ENCODE measurements around the gene KRTAP5-3.

Gene KRTAP5-3

DNA sequence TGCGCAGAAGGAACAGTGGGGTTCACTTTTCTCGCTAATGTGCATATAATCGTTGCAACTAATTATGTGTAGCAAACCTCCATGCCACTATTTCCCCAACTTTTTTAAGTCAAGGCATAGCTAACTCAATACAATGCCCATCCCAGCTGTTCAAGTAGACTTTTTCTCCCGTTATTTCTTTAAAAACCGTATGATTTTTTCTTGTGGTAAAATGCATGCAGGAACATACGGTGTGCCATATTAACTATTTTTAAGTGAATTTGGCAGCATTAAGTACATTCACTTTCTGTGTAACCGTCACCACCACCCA, 33.4 kb downstream of the KRTAP5-3 start:
- TF ChIP-seq, protein P1, sequence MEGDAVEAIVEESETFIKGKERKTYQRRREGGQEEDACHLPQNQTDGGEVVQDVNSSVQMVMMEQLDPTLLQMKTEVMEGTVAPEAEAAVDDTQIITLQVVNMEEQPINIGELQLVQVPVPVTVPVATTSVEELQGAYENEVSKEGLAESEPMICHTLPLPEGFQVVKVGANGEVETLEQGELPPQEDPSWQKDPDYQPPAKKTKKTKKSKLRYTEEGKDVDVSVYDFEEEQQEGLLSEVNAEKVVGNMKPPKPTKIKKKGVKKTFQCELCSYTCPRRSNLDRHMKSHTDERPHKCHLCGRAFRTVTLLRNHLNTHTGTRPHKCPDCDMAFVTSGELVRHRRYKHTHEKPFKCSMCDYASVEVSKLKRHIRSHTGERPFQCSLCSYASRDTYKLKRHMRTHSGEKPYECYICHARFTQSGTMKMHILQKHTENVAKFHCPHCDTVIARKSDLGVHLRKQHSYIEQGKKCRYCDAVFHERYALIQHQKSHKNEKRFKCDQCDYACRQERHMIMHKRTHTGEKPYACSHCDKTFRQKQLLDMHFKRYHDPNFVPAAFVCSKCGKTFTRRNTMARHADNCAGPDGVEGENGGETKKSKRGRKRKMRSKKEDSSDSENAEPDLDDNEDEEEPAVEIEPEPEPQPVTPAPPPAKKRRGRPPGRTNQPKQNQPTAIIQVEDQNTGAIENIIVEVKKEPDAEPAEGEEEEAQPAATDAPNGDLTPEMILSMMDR (IDR thresholded peaks at IDR 0.05; ENCODE audit: low read depth, low read length): no peak
- no peak overlapping the region for H3K4me3 ChIP-seq (ENCODE audit: low read depth, low read length)
- in situ Hi-C loops (cut with HindIII; ENCODE audit: low sequenced_read_pairs): no loop called here
- no peak for DNase-seq (ENCODE audit: low read depth, low spot score)

DNA sequence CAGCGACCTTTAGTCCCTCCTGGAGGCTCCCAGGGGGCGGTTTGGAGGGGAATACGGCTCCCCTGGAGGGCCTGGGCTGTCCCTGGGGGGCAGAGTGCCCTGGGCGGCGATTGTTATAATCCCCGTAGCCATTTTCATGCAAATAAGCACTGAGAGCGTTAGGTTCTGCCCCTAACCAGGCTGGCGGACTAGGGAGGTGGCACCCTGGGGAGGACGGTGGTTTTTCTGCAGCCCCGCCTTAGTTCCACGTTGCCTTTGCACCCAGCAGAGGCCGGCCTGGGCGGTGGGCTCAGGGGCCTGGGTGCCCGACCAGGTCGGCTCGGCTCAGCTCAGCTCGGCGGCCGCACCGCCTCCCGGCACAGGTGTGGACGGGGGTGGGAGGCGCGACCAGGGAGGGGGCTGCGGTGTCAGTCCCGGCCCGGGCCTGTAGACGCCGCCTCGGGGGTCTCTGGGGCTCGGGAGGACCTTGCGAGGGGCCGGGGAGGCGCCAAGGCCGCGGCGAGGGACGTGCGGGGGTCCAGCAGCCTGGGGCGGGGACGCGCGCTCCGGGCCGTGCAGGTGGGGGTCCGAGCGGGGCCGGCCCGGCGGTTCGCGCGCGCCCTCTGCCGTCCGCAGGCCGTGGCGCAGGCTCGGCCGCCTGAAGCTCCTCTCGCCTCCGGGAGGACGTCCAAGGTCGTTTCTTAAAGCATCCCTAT, 33.9 kb downstream of the KRTAP5-3 start:
- H3K4me3 ChIP-seq (ENCODE audit: low read depth, low read length): no peak overlapping the region
- no peak for DNase-seq (ENCODE audit: low read depth, low spot score)
- in situ Hi-C loops (cut with HindIII; ENCODE audit: low sequenced_read_pairs): no loop called here
- TF ChIP-seq, protein P1 (IDR thresholded peaks at IDR 0.05; ENCODE audit: low read depth, low read length): peak; percentile 75

DNA sequence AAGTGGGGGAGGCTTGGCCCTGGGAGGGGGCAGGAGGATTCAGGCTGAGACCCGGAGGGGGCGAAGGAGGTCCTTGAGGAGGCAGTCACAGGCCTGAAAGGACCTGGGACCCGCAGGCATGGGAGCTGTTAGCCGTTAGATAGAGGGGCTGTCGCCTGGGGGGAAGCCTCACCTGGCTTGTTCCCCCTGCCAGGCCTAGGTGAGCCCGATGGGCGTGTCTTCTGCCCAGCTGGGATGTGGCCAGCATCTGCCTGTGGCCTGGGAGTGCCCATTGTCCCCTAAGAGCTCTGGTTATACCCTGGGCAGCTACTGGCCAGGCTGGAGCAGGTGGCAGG, 34.4 kb downstream of the KRTAP5-3 start:
- H3K4me3 ChIP-seq (ENCODE audit: low read depth, low read length): no peak overlapping the region
- in situ Hi-C loops (cut with HindIII; ENCODE audit: low sequenced_read_pairs): no loop called here
- DNase-seq (ENCODE audit: low read depth, low spot score): no peak
- TF ChIP-seq, protein P1 (IDR thresholded peaks at IDR 0.05; ENCODE audit: low read depth, low read length): no peak

DNA sequence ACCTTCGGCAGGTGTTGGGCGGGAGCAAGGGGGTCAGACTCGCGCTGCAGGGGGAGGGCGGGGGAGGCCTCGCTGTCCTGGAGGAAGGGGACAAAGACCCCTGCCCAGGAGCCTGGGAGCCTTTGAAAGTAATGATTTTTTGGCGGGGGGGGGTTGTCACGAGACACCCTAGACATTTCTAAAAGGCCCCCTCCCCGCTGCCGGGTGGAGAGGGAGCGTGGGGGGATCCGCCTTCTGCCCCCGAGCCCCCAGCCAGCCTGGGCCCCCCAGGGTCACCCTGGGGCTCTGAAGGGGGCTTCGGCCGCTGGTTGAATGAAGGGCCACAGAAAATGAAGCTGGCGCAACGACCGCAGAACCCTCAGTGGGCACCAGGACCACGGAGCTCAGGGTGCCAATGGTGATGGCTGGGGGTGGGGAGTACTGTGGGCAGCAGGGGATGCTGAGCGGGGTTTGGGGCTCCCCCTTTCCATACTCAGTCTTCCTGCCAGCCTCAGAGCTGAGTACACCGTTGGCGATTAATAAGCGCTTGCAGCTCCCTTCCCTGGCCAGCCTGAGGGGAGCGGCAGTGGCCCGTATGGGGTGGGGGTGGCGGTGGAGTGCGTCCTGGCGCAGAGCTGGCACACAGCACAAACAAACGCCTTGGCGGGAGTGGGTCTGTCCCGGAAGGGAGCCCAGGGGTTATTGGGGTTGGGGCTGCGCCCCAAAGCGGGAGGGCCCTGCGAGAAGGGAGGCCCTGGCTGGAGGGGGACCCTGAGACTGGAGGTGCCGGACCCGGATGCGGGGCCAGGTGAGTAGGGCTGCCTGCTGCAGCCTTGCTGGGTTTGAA, 35.0 kb downstream of the KRTAP5-3 start:
- no peak for DNase-seq (ENCODE audit: low read depth, low spot score)
- TF ChIP-seq, protein P1 (IDR thresholded peaks at IDR 0.05; ENCODE audit: low read depth, low read length): no peak
- in situ Hi-C loops (cut with HindIII; ENCODE audit: low sequenced_read_pairs): no loop called here
- no peak overlapping the region for H3K4me3 ChIP-seq (ENCODE audit: low read depth, low read length)

DNA sequence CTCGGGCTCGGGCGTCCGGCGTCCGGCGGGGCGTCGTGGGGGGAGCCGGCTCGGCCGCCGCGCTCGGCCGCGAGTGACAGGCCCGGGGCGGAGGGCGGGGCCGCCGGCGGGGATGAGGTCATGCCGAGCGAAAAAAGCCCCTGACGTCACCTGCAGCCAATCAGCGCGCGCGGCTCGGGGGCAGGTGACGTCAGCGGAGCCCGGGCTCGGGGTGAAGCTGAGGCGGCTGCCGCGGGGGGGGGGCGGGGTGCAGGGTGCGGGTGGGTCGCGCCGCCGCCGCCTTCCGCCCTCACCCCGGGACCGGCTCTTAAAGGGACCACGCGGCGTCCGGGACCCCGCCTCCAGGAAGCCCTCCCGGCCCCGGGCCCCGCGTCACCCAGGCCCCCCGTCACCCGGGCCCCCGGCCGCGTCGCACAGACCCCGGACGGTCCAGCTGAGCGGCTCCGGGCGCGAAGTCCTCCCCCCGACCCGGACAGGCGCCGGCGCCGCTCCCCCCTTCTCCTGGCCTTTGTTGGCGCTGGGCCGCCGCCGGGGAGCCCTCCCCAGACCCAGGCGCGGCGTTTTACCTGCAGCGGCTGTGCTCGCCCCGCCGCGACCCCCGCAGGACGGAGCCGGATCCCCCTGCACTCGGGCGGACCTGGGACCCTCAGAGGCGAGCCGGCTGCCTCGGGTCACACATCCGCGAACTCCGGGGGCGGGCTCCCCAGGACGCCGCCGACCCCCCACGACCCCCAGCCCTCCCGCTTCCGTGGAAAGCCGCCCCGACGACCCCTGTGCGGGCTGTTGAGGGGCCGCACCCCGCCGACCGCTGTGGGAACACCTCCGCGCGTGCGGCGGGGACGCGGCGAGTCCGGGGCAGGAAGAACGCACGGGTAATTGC, 35.8 kb downstream of the KRTAP5-3 start, which contains the start of gene DUSP8:
Gene DUSP8 (minus strand): TSS at position 75 of the 880 bp plus-strand sequence. CDS start 6,445 bp downstream, outside the sequence.
- TF ChIP-seq, protein P1 (IDR thresholded peaks at IDR 0.05; ENCODE audit: low read depth, low read length): no peak
- in situ Hi-C loops (cut with HindIII; ENCODE audit: low sequenced_read_pairs): no loop called here
- peak; percentile 82 for DNase-seq (ENCODE audit: low read depth, low spot score)
- H3K4me3 ChIP-seq (ENCODE audit: low read depth, low read length): peak within 1 kb of the TSS; percentile 49

DNA sequence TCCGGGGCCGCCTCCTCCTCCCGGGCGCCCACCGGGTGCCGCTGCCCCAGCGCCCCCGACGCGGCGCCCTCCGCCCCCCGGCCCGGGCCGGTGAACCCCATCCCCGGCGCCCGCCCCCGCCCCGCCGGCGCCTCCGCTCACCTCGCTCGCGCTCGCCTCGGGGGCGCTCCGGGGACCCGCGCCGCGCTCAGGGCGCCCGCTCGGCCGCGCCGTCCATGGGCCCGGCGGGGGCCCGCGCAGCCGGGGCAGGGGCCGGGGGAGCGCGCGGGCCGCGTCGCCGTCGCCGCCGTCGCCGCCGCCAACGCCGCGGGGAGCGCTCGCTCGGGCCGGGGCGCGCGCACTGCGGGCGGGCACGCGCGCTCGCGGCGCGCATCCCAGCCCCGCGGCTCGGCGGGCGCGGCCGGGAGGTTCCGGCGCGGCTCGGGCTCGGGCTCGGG, 36.5 kb downstream of the KRTAP5-3 start:
- in situ Hi-C loops (cut with HindIII; ENCODE audit: low sequenced_read_pairs): no loop called here
- no peak for DNase-seq (ENCODE audit: low read depth, low spot score)
- peak overlapping the region; percentile 49 for H3K4me3 ChIP-seq (ENCODE audit: low read depth, low read length)
- TF ChIP-seq, protein P1 (IDR thresholded peaks at IDR 0.05; ENCODE audit: low read depth, low read length): no peak

Measured in astrocyte of the spinal cord (primary cell).